Measurements from ENCODE around the gene PRKAR2B. TPM values are rescaled to one million over a fixed set of nuclear protein-coding genes. Genes with fewer than 3 reads are reported as not detected.

The PRKAR2B gene
- total and polyA plus RNA-seq, 2 donors (not counting 1 experiment from before 2014, with no cell fraction given), result 6.5 to 14.7 TPM

- H2AFZ ChIP-seq (ENCODE audit: low read length), result no peak overlapping the region
- H4K20me1 ChIP-seq (ENCODE audit: control insufficient read depth, extremely low read depth, insufficient read depth, low read length), result no peaks in the 10 kb centered on the region
- H3K27ac ChIP-seq (ENCODE audit: insufficient read depth, low read length), result no peak overlapping the region
- no peak overlapping the region for H3K9ac ChIP-seq (ENCODE audit: insufficient read depth, low read length)
- no peaks in the 10 kb centered on the region for H3K27me3 ChIP-seq (ENCODE audit: control insufficient read depth, insufficient read depth, low read length)
- no peaks in the 10 kb centered on the region for H3K9me3 ChIP-seq (ENCODE audit: control insufficient read depth, insufficient read depth, low read depth, low read length)
- H3K79me2 ChIP-seq (ENCODE audit: control insufficient read depth, insufficient read depth, low read length), result no peaks in the 10 kb centered on the region
- H3K4me2 ChIP-seq (ENCODE audit: extremely low read depth, insufficient read depth, low read length), result no peak overlapping the region
- H3K4me3 ChIP-seq (replicated peaks in 1 of 4; ENCODE audit: control extremely low read depth in 1 of 4, insufficient read depth in 1 of 4, low read depth in 3 of 4, low read length in 4 of 4), result no peak overlapping the region
- TF ChIP-seq CTCF (conservative IDR thresholded peaks at IDR 0.05 in 1 of 2, IDR thresholded peaks at IDR 0.05 in 1 of 2; ENCODE audit: low read depth in 1 of 2, low read length in 2 of 2), result no peak
- TF ChIP-seq EZH2 (IDR thresholded peaks at IDR 0.05; ENCODE audit: low read length, missing control alignments), result no peak
- no peak for DNase-seq (ENCODE audit: low read depth in 2 of 2)
- no peaks in the 10 kb centered on the region for H3K36me3 ChIP-seq (ENCODE audit: control insufficient read depth, insufficient read depth, low read length)
- peaks cover 4% of the 10 kb centered on the region for H3K4me1 ChIP-seq (ENCODE audit: control insufficient read depth, extremely low read depth, insufficient read depth, low read length)
Observed at GRCh38 chr7:107113866-107114265, 69.4 kb downstream of the PRKAR2B start.

DNA sequence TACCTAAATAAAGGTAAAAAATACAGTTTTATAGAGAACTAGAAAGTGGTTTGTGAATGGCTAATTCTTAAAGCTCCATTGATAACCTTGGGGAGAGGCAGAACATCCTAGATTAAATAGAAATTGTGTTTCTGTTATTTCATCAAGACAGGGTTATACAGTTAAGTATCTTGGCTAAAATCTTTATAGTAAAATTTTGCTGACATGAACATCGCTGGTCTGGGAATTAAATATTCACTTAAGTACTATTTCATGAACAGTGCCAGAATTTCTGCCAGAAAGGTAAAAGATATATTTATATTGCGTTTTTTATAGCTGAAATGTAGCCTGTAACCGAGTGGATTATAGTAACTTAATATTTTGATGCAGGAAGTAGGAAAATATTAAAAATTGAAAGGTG lies 70.6 kb downstream of the PRKAR2B start:
- H3K27me3 ChIP-seq (ENCODE audit: control insufficient read depth, insufficient read depth, low read length), result no peaks in the 10 kb centered on the region
- no peak overlapping the region for H3K9ac ChIP-seq (ENCODE audit: insufficient read depth, low read length)
- H4K20me1 ChIP-seq (ENCODE audit: control insufficient read depth, extremely low read depth, insufficient read depth, low read length), result no peaks in the 10 kb centered on the region
- no peak for TF ChIP-seq EZH2 (IDR thresholded peaks at IDR 0.05; ENCODE audit: low read length, missing control alignments)
- no peak for TF ChIP-seq CTCF (conservative IDR thresholded peaks at IDR 0.05 in 1 of 2, IDR thresholded peaks at IDR 0.05 in 1 of 2; ENCODE audit: low read depth in 1 of 2, low read length in 2 of 2)
- H3K4me1 ChIP-seq (ENCODE audit: control insufficient read depth, extremely low read depth, insufficient read depth, low read length), result peaks cover 4% of the 10 kb centered on the region
- no peak overlapping the region for H2AFZ ChIP-seq (ENCODE audit: low read length)
- H3K27ac ChIP-seq (ENCODE audit: insufficient read depth, low read length), result no peak overlapping the region
- H3K9me3 ChIP-seq (ENCODE audit: control insufficient read depth, insufficient read depth, low read depth, low read length), result no peaks in the 10 kb centered on the region
- no peak overlapping the region for H3K4me3 ChIP-seq (replicated peaks in 1 of 4; ENCODE audit: control extremely low read depth in 1 of 4, insufficient read depth in 1 of 4, low read depth in 3 of 4, low read length in 4 of 4)
- DNase-seq (ENCODE audit: low read depth in 2 of 2), result no peak
- no peaks in the 10 kb centered on the region for H3K79me2 ChIP-seq (ENCODE audit: control insufficient read depth, insufficient read depth, low read length)
- no peaks in the 10 kb centered on the region for H3K36me3 ChIP-seq (ENCODE audit: control insufficient read depth, insufficient read depth, low read length)
- no peak overlapping the region for H3K4me2 ChIP-seq (ENCODE audit: extremely low read depth, insufficient read depth, low read length)

- H3K4me1 ChIP-seq (ENCODE audit: control insufficient read depth, extremely low read depth, insufficient read depth, low read length), result peaks cover 4% of the 10 kb centered on the region
- no peak overlapping the region for H3K27ac ChIP-seq (ENCODE audit: insufficient read depth, low read length)
- no peaks in the 10 kb centered on the region for H3K36me3 ChIP-seq (ENCODE audit: control insufficient read depth, insufficient read depth, low read length)
- no peak for TF ChIP-seq EZH2 (IDR thresholded peaks at IDR 0.05; ENCODE audit: low read length, missing control alignments)
- no peak for TF ChIP-seq CTCF (conservative IDR thresholded peaks at IDR 0.05 in 1 of 2, IDR thresholded peaks at IDR 0.05 in 1 of 2; ENCODE audit: low read depth in 1 of 2, low read length in 2 of 2)
- H3K4me2 ChIP-seq (ENCODE audit: extremely low read depth, insufficient read depth, low read length), result no peak overlapping the region
- no peaks in the 10 kb centered on the region for H3K9me3 ChIP-seq (ENCODE audit: control insufficient read depth, insufficient read depth, low read depth, low read length)
- no peak for DNase-seq (ENCODE audit: low read depth in 2 of 2)
- no peaks in the 10 kb centered on the region for H3K79me2 ChIP-seq (ENCODE audit: control insufficient read depth, insufficient read depth, low read length)
- H3K9ac ChIP-seq (ENCODE audit: insufficient read depth, low read length), result no peak overlapping the region
- no peak overlapping the region for H2AFZ ChIP-seq (ENCODE audit: low read length)
- no peak overlapping the region for H3K4me3 ChIP-seq (replicated peaks in 1 of 4; ENCODE audit: control extremely low read depth in 1 of 4, insufficient read depth in 1 of 4, low read depth in 3 of 4, low read length in 4 of 4)
- no peaks in the 10 kb centered on the region for H4K20me1 ChIP-seq (ENCODE audit: control insufficient read depth, extremely low read depth, insufficient read depth, low read length)
- H3K27me3 ChIP-seq (ENCODE audit: control insufficient read depth, insufficient read depth, low read length), result no peaks in the 10 kb centered on the region
Observed at GRCh38 chr7:107115762-107116540, 71.4 kb downstream of the PRKAR2B start.
